ENCODE measurements around the gene CDC42BPA. TPM values are rescaled to one million over a fixed set of nuclear protein-coding genes. Genes with fewer than 3 reads are reported as not detected.

CDC42BPA gene
- total and polyA plus RNA-seq, 2 of the 13 experiments (the other 11 are each of a cell fraction or from before 2014, with no cell fraction given): 6.5 to 16.0 TPM

- Histone ChIP-seq H3K4me1 (ENCODE audit: insufficient read depth, low read length) (no peaks in the 10 kb centered on the region), H2AFZ (ENCODE audit: low read length) (no peak overlapping the region), H3K4me3 (replicated peaks in 1 of 3; ENCODE audit: insufficient read depth in 1 of 3, low read depth in 2 of 3, low read length in 3 of 3) (no peak overlapping the region), H3K9me3 (ENCODE audit: low read length) (no peaks in the 10 kb centered on the region), H3K79me2 (ENCODE audit: insufficient read depth, low read length) (no peaks in the 10 kb centered on the region), H4K20me1 (ENCODE audit: insufficient read depth, low read length) (no peaks in the 10 kb centered on the region), H3K27me3 (ENCODE audit: control insufficient read depth in 1 of 2, insufficient read depth in 2 of 2, low read length in 2 of 2) (no peaks in the 10 kb centered on the region), H3K27ac (ENCODE audit: extremely low read length, insufficient read depth, low read length) (no peak overlapping the region), H3K4me2 (ENCODE audit: low read depth, low read length) (no peak overlapping the region), H3K9ac (ENCODE audit: insufficient read depth, low read depth, low read length) (no peak overlapping the region), H3K36me3 (replicated peaks in 1 of 2; ENCODE audit: control insufficient read depth in 1 of 2, insufficient read depth in 2 of 2, low read length in 2 of 2) (peaks cover 34 to 73% of the 10 kb centered on the region in 2 experiments; a peak in 4 of 5 replicates)
- FAIRE-seq (no peak), ATAC-seq (no peak), DNase-seq (ENCODE audit: low spot score) (no peak)
- intact Hi-C loops (cut with micrococcal nuclease; ENCODE audit: unreplicated experiment): no loop called here
- 98% methylated on average over 21 of the region's 31 CpGs for WGBS (ENCODE audit: low lambda C conversion rate)
- in situ Hi-C loops (cut with HindIII; ENCODE audit: extremely low pct_ligation_motif_present, low pct_unique_long_range_greater_than_20kb): no loop called here
- no TSS peak for BruUV-seq (replicated peaks)
- TF ChIP-seq GATAD2A (CRISPR knock-in tag; IDR thresholded peaks at IDR 0.05) (no peak), ERF (CRISPR knock-in tag; IDR thresholded peaks at IDR 0.05) (no peak), AGO2 (optimal IDR thresholded peaks at IDR 0.05; ENCODE audit: low read depth, low read length) (peak; percentile 58)
- POLR2A ChIA-PET: interaction anchor here (1.6 kb wide), 1 partner anchor 8 kb away, joined by 6 read pairs; no protein-coding TSS in a partner anchor
- CTCF ChIA-PET (ENCODE audit: low intra/inter-chr PET ratio, low total read pairs): no interaction called here
Measured at GRCh38 chr1:226982451-226983177, 335.7 kb downstream of the CDC42BPA start.

- in situ Hi-C loops (cut with HindIII; ENCODE audit: extremely low pct_ligation_motif_present, low pct_unique_long_range_greater_than_20kb): no loop called here
- POLR2A ChIA-PET: no interaction called here
Measured at GRCh38 chr1:226981838-226982237, 336.5 kb downstream of the CDC42BPA start.

More at GRCh38 chr1:226981838-226982237, 336.5 kb downstream of the CDC42BPA start:
- peak; percentile 44 for TF ChIP-seq AGO2 (optimal IDR thresholded peaks at IDR 0.05; ENCODE audit: low read depth, low read length)
- no peak for TF ChIP-seq GMEB2 (CRISPR knock-in tag; IDR thresholded peaks at IDR 0.05; ENCODE audit: low read depth)
- TF ChIP-seq PAWR (CRISPR knock-in tag; IDR thresholded peaks at IDR 0.05; ENCODE audit: borderline replicate concordance): no peak
- TF ChIP-seq ZNF589 (CRISPR knock-in tag; conservative IDR thresholded peaks at IDR 0.05): no peak
- TF ChIP-seq ADNP (CRISPR knock-in tag; IDR thresholded peaks at IDR 0.05): no peak
- FAIRE-seq: no peak
- peaks cover 35 to 75% of the 10 kb centered on the region in 2 experiments; a peak in 4 of 5 replicates for H3K36me3 ChIP-seq (replicated peaks in 1 of 2; ENCODE audit: control insufficient read depth in 1 of 2, insufficient read depth in 2 of 2, low read length in 2 of 2)
- H3K27me3 ChIP-seq (ENCODE audit: control insufficient read depth in 1 of 2, insufficient read depth in 2 of 2, low read length in 2 of 2): no peaks in the 10 kb centered on the region
- H3K9me3 ChIP-seq (ENCODE audit: low read length): no peaks in the 10 kb centered on the region
- H4K20me1 ChIP-seq (ENCODE audit: insufficient read depth, low read length): 0 out of 2 replicates have a peak, but pooled peaks cover 1% of the 10 kb centered on the region
- H3K9ac ChIP-seq (ENCODE audit: insufficient read depth, low read depth, low read length): no peak overlapping the region
- no peaks in the 10 kb centered on the region for H3K4me1 ChIP-seq (ENCODE audit: insufficient read depth, low read length)
- intact Hi-C loops (cut with micrococcal nuclease; ENCODE audit: unreplicated experiment): no loop called here
- H3K4me3 ChIP-seq (replicated peaks in 1 of 3; ENCODE audit: insufficient read depth in 1 of 3, low read depth in 2 of 3, low read length in 3 of 3): no peak overlapping the region
- CTCF ChIA-PET (ENCODE audit: low intra/inter-chr PET ratio, low total read pairs): no interaction called here
- no peak overlapping the region for H3K4me2 ChIP-seq (ENCODE audit: low read depth, low read length)
- no peaks in the 10 kb centered on the region for H3K79me2 ChIP-seq (ENCODE audit: insufficient read depth, low read length)
- no peak overlapping the region for H3K27ac ChIP-seq (ENCODE audit: extremely low read length, insufficient read depth, low read length)
- WGBS (ENCODE audit: low lambda C conversion rate): 97% methylated on average over 16 of the region's 18 CpGs
- DNase-seq (ENCODE audit: low spot score): no peak
- no TSS peak for BruUV-seq (replicated peaks)
- H2AFZ ChIP-seq (ENCODE audit: low read length): no peak overlapping the region
- ATAC-seq: no peak
